Kidney glomerular epithelial cell (primary cell): Measurements from ENCODE around the gene TADA3.

Source experiments
- DNase-seq: peaks from one replicate; lab custom pipeline; 2025; lab: John Stamatoyannopoulos, UW

Gene TADA3

DNA sequence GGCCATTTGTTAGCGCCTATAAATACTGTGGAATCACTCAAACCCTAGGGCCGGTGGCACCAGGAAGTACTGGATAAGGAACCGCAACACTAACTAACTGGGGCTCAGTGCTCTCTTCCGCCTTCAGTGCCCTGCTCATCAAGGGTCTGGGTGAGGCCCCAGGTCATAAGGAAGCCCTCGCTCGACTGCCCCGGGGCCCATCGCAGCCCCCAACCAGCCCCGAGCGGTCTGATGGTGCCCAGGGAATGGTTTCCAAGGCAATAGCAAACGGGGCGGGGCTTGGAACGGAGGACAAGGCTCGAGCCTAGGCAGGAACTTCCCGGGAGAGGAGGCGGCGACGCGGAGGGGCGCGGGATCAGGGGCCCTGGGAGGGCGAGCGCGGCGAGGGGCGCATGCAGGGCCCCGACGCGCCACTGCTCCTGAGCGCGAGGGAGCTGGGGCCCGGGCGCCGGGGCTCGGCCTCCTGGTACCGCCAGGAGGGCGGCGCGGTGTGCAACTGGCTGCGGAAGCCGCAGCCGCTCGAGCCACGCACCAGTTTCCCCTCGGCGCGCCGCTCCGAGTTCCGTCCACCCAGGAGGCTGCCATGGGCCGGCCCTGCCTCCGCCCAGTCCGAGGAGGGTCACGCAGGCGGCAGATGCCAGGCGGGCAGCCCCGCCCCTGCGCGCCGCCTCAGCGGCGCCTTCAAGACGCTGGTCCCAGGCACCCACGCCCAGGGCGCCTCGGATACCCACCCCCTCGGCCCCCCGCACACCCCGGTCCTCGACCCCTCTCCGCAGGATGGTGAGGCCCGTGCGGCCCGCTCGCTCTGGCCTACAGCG is 17.6 kb upstream of the TADA3 start, which contains the start of gene TTLL3:
TTLL3 (plus strand) TSS at position 648 of the 818 bp plus-strand sequence. CDS start 400 bp downstream, outside the sequence.
- peak; percentile 39 for DNase-seq

DNA sequence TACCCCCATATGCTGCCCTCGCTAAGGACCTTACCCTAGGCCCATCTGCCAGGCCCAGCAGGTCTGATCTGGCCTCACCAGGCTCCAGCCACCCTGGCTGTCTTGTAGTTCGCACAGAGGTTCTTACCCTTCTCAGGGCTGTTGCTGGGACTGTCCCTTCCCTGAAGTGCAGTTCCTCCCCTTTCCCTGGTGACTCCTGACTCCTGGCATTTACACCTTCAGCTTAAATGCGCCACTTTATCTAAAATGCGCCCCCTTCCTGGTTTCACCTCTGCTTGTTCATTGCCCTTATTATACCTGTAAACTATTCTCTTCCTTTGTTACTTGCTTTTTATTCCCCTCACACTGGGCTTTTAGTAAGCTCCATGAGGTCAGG is 17.0 kb upstream of the TADA3 start:
- no peak for DNase-seq

DNA sequence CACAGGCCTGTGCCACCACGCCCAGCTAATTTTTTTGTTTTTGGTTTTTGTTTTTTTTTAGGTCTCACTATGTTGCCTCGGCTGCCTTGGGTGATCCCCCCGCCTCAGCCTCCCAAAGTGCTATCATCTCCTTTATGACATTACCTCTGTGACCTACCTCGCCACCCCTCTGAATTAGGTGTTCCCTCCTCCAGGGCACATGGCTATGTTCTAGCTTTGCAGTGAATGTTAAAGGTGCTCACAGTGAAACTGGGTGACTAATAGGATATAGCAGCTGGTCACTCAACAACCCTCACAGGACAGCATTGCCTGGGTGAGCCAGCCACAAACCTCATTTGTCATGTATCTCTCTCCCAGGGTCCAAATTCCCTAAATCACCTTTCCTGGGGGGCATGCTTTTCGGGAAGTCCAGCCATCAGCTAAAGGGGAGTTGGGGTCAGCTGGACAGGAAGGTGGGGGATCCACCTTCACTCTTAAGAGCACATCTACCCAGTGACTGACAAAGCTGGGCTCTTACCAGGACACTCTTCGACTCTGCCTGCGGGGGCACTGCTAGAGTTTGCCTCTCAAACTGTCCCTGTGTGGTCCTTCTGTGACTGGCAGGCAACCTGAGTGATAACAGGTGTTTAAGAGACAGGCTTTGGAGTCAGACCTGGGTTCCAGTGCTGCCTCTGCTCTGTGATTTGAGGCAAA is 16.2 kb upstream of the TADA3 start:
- DNase-seq = peak; percentile 28

DNA sequence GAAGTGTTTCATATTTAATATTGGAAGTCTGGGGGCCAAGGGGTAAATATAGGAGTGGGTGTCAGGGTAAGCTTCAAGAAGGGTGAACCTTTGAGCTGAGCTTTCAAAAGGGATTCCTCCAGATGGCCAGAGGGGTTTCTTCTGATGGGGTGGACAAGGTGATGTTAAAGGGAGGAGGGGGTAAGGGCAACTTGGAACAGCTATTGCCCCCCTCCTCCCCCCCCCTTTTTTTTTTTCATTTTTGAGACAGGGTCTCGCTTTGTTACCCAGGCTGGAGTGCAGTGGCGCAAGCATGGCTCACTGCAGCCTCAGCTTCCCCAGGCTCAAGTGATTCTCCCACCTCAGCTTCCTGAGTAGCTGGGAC is 15.7 kb upstream of the TADA3 start:
- no peak for DNase-seq

DNA sequence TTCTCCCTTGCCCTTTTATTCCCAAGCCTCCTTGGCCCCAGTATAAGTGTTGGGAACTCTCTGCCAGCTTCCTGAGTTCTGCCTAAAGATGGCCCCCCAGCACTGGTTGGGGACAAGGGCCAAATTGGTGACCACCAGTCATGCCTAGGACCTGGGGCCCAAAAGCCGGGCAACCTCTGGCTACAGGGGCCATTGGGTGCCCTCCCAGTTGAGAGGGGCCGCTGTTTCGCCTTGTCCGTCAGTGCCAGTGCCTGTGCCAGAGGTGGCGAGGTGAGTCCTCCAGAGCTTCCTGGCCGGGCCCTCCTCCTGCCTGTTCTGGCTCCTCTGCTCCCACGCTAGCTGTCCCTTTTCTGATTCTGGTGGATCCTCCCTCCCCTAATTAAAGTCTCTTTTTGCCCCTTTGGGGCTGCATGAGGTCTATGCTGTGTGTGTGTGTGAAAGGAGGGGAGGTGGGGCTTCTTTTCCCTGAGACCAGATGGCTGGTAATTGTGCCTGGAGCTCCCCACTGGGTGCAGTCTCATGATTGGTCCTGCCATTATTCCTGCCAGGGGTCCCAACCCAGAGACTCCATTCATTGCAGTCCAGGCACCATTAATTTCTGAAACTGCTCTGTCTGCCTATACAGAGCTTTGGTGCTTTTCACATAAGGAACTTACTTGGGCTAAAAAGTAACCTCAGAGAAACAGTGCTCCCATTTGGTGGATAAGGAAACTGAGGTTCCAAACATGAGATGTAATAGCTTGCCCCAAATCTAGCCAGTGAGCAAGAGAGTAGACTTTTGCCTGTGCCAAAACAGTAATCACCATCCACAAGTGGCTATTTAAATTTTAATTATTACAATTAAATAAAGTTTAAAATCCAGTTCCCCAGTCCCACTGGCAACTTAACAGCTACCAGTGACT is 14.7 kb upstream of the TADA3 start:
- DNase-seq = no peak

DNA sequence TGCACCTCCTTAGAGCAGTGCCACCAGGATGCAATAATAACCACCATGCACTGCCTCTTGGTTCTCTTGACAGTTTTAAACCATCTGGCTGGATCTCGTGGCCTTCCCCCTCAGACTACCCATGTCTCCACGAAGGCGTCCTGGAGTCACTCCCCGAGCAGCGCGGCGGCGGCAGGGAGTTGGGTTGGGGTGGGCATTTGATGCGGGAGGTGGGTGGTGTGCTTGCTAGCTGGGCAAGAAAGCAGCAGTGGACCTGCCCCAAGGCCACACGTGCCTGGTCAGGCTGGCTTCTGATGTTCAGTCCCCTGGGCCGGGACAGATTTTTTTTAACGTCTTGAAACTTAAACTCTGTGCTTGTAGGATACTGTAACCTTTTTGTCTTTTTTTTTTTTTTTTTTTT is 13.9 kb upstream of the TADA3 start:
- DNase-seq = no peak

DNA sequence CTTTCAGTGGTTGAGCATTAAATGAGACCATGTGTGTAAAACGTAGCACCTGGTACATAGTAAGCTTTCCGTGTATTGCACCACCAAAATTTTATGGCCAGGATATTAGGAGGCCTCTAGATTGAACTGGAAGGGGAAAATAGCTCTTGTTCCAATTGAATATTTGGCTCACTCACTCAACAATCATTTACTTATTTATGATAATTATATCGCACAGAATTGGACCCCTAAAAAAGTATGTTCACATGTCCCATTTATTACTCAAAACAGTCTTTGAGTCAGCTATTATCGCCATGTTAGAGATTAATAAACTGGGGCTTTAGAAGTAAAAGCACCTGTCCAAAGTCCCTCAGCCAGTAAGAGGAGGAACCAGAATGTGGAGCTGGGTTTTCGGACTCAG is 12.7 kb upstream of the TADA3 start:
- DNase-seq = no peak

DNA sequence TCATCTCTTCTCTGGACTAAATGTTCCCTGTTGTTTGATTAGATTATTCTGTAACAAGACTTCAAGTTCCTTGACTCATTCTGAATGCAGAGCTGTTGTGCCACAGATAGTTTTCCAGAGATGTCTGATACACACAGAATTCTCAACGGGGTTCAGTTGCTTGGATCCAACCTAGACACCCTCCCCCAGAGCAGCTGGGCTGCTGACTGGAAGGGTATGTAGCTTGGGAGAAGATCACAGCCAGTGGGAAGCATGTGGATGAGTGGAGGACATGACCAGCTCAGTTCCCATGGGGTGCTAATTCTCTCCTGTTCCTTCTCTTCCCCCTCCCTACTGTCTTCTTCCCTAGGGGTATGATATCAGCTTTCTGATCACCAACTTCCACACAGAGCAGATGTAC is 11.2 kb upstream of the TADA3 start:
- DNase-seq = no peak

DNA sequence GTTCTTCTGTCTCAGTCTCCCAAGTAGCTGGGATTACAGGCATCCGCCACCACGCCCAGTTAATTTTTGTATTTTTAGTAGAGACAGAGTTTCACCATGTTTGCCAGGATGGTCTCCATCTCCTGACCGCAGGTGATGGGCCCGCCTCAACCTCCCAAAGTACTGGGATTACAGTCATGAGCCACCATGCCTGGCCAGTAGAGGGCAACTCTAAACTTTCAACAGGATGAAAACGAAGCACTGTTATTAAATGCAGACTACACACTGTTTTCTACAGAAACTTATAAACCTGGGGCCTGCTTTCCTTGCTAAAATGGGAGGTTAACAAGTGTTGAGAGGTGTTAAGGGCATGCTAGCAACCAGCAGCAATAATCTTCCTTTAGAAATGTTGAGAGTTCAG is 8.3 kb upstream of the TADA3 start:
- no peak for DNase-seq

DNA sequence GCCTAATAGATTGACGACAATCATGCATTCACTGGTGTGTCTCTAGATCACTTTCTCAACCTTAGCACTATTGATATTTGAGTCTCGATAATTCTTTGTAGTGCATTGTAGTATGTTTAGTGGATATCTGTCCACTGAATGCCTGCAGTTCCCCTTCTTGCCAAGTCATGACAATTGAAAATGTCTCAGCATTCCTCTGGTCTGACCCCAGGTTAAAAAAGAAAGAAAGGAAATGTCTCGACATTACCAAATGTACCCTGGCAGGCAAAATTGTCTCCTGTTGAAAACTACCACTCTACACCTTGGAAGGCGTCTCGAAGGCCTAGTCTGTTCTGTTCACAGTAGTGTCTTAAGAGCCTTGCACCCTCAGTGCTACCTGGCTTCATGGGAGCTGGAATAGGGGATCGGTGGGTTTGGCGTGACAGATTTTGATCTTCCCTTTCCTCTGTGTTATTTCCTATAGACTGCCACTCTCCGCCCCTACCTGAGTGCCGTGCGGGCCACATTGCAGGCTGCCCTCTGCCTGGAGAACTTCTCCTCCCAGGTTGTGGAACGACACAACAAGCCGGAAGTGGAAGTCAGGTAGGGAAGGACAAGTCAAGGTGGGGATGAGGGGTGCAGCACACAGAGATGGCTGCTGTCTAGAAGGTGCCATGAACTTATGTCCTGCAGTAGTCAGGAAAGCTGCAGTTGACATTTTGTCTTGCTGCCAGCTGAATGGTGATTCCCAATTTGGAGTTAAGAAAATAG is 5.1 kb upstream of the TADA3 start:
- DNase-seq = no peak

DNA sequence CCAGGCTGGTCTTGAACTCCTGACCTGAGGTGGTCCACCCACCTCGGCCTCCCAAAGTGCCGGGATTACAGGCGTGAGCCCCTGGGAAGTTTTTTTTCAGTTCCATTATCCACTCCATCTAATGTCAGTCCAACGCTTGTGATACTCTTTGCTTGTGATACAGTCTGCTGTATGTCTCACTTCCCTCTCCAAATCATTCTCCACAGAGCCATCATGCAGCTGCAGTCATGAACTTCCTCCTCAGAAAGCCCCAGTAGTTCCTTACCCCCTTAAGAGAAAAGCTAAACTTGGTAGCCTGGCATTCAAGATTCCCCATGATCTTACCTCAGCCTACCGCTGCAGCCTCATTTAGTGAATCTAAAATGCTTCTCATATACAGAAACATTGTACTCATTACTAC is 2.9 kb upstream of the TADA3 start:
- no peak for DNase-seq

DNA sequence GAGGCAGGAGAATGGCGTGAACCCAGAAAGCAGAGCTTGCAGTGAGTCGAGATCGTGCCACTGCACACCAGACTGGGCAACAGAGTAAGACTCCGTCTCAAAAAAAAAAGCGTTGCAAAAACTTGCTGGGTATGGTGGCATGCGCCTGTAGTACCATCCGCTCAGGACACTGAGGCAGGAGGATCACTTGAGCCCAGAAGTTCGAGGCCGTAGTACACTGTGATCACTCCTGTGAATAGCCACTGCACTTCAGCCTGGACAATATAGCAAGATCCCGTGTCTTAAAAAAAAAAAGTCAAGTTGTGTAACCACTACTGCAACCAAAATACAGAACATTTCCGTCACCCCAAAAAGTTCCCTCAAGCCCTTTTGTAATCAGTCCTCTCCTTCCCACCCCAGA is 2.1 kb upstream of the TADA3 start:
- no peak for DNase-seq

DNA sequence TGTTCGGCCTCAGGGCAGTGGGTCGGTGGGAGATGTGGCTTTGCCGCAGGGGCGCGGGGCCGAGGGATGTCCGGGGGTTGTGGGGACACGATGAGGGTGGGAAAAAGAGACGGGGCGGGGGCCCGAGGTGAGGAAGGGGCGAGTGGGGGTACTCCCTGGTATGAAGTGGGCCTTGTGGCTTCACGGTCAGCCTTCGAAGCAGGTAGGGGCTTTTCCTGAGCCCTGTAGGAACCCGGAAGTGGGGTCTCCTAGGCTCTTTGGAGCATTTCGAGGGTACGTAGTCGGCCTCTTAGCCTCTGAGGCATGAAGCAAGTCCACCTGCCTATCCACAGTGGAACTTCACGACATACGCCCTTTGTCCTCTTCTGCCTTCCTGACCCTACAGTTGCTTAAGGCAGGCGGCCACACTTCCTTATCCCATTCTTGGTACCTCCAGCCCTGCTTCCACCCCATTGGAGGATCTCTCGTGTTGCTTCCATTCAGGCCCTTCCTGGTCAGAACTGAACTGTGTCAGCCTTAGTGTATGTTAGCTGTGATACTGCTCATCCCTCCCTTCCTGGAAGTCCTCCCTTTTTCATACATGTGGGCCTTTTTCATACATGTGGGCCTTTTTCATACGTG is 998 bp upstream of the TADA3 start:
- DNase-seq = no peak

DNA sequence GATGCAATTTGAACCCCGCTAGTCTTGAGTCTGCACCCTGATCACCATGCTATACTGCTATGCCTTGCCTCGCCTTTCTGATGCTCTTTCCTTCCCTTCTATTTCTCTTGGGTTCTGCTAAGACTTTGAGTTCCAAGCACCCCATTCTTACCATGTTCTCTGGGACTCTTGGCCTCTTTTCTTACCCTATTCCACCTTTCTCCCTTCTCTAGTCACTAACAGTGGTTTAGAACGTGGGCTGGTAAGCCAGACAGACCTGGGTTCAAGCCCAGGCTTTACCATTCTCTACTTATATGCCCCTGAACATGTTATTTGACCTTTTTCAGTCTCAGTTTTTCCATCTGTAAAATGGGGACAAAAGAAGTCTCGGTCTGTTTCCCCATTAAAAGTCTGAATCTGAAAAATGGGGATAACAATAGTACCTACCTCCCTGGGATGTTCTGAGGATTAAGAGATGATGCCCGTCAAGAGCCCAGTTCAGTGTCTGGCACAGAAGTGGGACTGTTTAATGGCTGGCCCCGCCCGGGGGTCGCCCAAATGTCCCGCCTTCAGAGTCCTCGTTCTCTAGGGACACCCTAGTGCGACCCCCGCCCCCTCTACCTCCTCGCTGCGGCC is 376 bp downstream of the TADA3 start:
- DNase-seq = no peak

DNA sequence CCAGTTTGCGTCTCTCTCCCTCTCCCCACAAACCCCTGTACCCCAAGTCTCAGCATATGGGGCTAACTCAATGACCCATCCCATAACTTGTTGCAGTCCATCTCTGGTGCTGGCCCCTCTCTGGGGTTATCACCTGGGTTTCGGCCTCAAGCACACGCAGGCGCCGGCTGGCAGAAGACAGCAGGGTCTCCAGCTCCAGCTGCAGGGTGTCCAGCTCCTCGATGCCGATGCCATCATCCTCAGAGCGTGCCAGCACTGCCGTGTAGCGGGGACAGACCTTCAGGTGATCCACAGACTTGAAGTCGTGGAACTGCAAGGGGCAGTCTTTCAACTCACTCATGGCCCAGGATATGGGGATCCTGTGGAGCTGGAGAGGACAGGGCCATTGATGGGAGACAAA is 1.1 kb downstream of the TADA3 start:
- no peak for DNase-seq

DNA sequence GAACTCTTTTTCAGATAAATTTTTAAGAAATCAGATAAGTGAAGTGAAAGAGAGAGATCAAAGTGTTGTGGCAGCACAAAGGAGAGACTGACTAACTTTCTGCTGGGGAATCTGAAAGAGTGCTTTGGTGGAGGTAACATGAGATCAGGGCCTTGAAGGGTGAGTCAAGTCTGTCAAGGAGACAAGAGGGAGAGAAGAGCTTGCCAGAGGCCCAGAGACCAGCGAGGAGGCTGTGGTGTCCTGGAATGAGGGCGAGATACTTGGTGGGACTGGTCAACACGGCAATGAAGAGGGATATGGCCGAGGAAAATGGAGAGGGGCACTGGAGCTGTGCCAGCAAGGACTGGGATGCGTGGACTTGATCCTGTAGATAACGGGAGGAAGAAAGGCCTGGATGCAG is 4.6 kb downstream of the TADA3 start:
- DNase-seq = no peak

DNA sequence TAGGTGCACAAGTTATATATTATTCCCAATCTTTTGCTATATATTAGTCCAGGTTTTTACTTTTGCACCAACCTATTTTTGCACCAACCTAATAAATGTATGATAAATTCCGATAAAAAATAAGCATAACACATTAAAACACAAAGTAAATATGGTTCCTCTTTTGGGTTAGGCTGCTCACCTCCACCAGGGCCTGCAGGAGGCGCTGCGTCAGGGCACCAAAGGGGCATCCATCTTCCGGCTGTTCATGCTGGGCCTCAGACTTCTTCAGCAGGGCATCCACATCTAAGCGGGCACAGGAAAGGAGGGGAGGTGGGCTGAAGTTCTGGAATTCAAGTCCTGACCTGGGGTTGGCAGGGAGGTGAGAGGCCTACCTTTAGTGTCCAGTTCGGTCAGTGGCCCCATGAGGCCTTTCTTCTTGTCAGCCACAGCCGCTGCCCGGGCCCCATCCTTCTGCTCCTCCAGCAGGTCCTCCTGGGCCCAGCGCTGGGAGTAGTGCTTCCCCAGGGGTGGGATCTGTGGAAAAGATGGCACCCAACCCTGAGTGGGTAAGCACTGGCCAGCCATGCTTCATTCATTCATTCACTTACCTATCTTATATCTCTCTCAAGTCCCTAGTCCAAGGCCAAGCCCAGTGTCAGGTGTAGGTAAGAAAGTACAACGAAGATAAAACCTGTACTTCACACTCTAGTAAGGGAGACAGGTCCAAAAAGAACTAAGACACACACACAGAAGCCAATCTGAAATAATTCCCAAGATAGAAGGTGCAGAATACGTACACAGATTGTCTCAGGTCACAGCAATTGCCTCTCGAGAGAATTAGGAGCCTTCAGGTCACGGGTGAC is 5.2 kb downstream of the TADA3 start:
- no peak for DNase-seq

DNA sequence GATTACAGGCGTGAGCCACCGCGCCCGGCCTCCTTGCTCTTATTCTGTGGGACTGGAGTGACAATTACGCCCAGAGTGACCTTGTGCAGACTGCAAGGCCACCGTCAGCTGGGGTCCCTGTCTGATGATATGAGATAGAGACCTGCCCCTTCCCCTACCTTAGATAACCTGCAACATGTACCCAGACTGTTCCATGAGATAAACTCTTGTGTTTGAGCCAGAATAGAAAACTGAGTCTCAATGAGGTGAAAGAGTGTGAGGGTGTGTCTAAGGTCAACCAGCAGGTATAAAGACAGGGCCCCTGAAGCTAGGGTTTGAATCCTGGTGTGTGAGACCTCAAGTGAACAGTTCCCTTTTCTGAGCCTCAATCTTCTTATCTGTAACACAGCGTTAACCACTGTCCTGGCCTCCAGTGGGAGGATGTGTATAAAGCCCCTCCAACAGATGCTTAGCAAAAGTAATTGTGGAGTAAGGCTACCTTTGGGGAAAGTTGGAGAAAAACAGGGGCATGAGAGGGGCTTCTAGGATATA is 6.0 kb downstream of the TADA3 start:
- DNase-seq = no peak

DNA sequence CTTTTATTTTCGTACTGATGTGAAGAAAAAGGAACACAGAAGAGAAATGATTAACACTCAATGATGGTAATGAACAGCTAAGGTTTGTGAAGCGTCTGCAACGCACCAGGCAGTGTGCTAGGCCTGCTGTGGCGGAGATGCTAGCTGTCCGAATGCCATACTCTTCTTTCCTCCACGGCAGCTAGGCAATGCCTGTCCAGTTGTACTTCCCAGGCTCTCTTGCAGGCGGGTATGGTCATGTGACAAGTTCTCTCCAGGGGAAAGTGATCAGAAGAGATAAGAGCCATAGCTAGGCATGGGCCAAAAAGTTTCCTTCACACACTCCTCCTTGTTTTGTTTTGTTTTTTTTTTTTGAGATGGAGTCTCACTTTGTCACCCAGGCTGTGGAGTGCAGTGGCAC is 6.7 kb downstream of the TADA3 start:
- DNase-seq = no peak

DNA sequence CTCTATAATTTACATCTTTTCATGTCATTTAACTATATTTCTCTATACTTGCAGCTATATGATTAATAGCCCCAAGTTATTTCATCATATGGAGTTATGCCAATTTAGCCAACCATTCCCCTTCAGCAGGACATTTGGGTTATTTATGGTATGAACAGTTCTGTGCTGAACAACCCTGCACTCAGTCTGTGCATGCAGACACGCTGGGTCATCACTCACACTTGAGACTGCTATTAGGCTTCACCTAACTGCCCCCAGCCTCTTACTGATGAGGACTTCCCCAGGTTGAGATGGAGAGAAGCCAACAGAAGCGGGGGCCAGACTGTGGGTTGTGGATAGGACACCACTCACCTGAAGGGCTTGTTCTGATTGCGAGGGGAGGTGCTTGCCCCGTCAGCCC is 7.3 kb downstream of the TADA3 start:
- no peak for DNase-seq
